Caco-2 (cell line): Measurements from ENCODE around the gene H6PD. TPM values are rescaled to one million over a fixed set of nuclear protein-coding genes. Genes with fewer than 3 reads are reported as not detected.
A peak's percentile ranks its signal among the peaks of the same experiment; 100 is the strongest.

Experiments
- BruUV-seq: library from RNA; stranded (reverse); fragments of 400-500 nt; replicated peaks from 2 replicates; lab custom pipeline; 2021; lab: Mats Ljungman, UMichigan
- CTCF ChIA-PET: fragments of 300-600 bp; sonication (Branson Sonifier 250); formaldehyde crosslinking; loops from one replicate; lab custom pipeline; 2022; ENCODE audit warnings: antibody characterized with exemption; lab: Charles Lee
- POLR2A ChIA-PET: fragments of 300-600 bp; sonication (Branson Sonifier 250); formaldehyde crosslinking; loops from one replicate; lab custom pipeline; 2022; ENCODE audit warnings: antibody characterized with exemption; lab: Charles Lee
- DNase-seq, 2 experiments: peaks; one replicate each; pipeline versions ENCODE4 v3.0.0 to v3.0.0-alpha.2; 2020 to 2022
- H3K27me3 ChIP-seq: replicated peaks from 2 replicates; pipeline ENCODE4 v1.6.0; 2011; ENCODE audit warnings: low read length; ENCODE audit not compliant: control insufficient read depth, insufficient read depth
- H3K36me3 ChIP-seq: 2 replicates; pipeline ENCODE4 v1.5.1; 2011; ENCODE audit warnings: low read length; ENCODE audit not compliant: control insufficient read depth, insufficient read depth
- H3K4me1 ChIP-seq: fragments of 250-450 bp; sonication (Bioruptor Pico); 2 replicates; pipeline ENCODE4 v1.5.1; 2020; ENCODE audit warnings: mild to moderate bottlenecking
- H3K4me3 ChIP-seq: 2 replicates; pipeline ENCODE4 v1.5.1; 2011; ENCODE audit warnings: low read depth, mild to moderate bottlenecking, control low read depth, low read length
- H3K9me3 ChIP-seq: fragments of 250-450 bp; sonication (Bioruptor Pico); 2 replicates; pipeline ENCODE4 v1.5.1; 2020; ENCODE audit warnings: mild to moderate bottlenecking, moderate library complexity
- H3K27ac Mint-ChIP-seq: one replicate; pipeline ENCODE4 v1.8.0; 2022; ENCODE audit warnings: mixed read lengths; ENCODE audit not compliant: unreplicated experiment
- H3K27me3 Mint-ChIP-seq: one replicate; pipeline ENCODE4 v1.8.0; 2022; ENCODE audit warnings: mixed read lengths; ENCODE audit not compliant: insufficient read depth, unreplicated experiment
- H3K36me3 Mint-ChIP-seq: one replicate; pipeline ENCODE4 v1.8.0; 2022; ENCODE audit warnings: mild to moderate bottlenecking, mixed read lengths; ENCODE audit not compliant: insufficient read depth, unreplicated experiment
- H3K4me1 Mint-ChIP-seq: one replicate; pipeline ENCODE4 v1.8.0; 2022; ENCODE audit warnings: low read depth, mixed read lengths; ENCODE audit not compliant: unreplicated experiment
- H3K4me3 Mint-ChIP-seq: one replicate; pipeline ENCODE4 v1.8.0; 2022; ENCODE audit warnings: mild to moderate bottlenecking, moderate library complexity, mixed read lengths; ENCODE audit not compliant: unreplicated experiment
- H3K9me3 Mint-ChIP-seq: one replicate; pipeline ENCODE4 v1.8.0; 2022; ENCODE audit warnings: mixed read lengths; ENCODE audit not compliant: unreplicated experiment
- intact Hi-C: fragments of 100-400 bp; cut with micrococcal nuclease; formaldehyde crosslinking; loops from one replicate; pipeline ENCODE4 v1.10.0; 2022; ENCODE audit not compliant: unreplicated experiment
- total RNA-seq: library from RNA; stranded (reverse); gene quantifications from 2 replicates; pipeline ENCODE4 v1.2.3, GENCODE V29; 2022
- TF ChIP-seq, protein P1 (sequence below), 2 experiments: fragments of 200-600 bp in 1 of 2; IDR thresholded peaks; 1 replicate in 1 of 2; 2 replicates in 1 of 2; pipeline versions ENCODE4 v1.5.1 to v1.8.0; 2011 to 2022; ENCODE audit warnings: antibody characterized with exemption in 1 of 2, control low read depth in 1 of 2, inconsistent platforms in 1 of 2, low read depth in 1 of 2, low read length in 1 of 2, mild to moderate bottlenecking in 1 of 2, moderate library complexity in 1 of 2; ENCODE audit not compliant: insufficient read depth in 1 of 2, severe bottlenecking in 1 of 2, unreplicated experiment in 1 of 2

H6PD gene
- total RNA-seq, 1 experiment from 2014 or later = 13.0 TPM

DNA sequence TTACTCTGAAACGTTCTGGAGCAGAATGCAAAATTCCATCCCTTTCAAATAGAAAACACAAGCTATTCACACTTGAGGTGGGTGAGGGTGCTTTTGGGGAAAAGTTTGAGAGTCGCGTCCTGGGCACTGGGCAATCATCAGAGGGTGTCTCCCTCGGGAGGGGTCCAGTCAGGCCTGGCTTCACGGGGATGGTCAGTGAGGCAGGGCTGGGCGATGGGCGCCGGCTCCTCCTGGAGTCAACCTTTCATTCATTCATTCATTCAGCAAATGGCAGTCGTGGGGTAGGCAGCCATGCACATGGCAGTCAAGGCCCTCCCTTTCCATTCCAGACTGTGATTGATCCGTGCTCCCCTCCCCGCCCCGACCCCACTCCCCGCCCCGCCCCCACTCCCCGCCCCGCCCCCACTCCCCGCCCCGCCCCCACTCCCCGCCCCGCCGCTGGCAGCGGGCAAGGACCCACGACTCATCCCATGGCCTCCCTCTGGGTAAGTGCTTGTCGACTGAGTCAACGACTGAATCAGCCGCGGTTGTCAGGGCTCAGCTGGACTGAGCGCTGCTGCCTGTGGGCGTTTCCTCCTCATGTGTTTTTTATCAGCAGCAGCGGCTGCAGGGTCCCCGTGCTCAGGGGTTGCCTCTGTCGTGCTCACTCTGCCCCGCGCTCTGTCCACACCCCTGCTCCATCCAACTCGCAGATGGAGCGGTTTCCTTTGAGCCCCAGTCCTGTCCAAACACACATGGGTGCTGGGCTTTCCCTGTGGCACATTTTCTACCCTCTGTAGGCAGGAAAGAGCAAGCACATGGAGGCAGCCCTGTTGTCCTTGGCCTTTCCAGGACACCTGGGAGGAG is 45.7 kb downstream of the H6PD start:
- CTCF ChIA-PET = interaction anchor here (0.8 kb wide), 1 partner anchor 13 kb away, joined by 3 read pairs; no protein-coding TSS in a partner anchor
- peaks cover 17% of the 10 kb centered on the region for H3K4me1 Mint-ChIP-seq
- DNase-seq = no peak

GRCh38 chr1:9281071-9281827 is 46.7 kb downstream of the H6PD start:
- Mint-ChIP-seq H3K4me1 (peaks cover 12% of the 10 kb centered on the region), H3K27me3 (no peaks in the 10 kb centered on the region), H3K9me3 (no peaks in the 10 kb centered on the region), H3K4me3 (no peak overlapping the region), H3K36me3 (no peaks in the 10 kb centered on the region), H3K27ac (no peak overlapping the region)
- peaks cover 3% of the 10 kb centered on the region; the same call in 1 of the 2 replicates for H3K9me3 ChIP-seq
- no peak overlapping the region for H3K4me3 ChIP-seq
- ChIA-PET POLR2A (no interaction called here), CTCF (interaction anchor here (1.0 kb wide), 1 partner anchor 293 kb away, joined by 3 read pairs; no protein-coding TSS in a partner anchor)
- no peaks in the 10 kb centered on the region for H3K36me3 ChIP-seq
- TF ChIP-seq, protein P1, sequence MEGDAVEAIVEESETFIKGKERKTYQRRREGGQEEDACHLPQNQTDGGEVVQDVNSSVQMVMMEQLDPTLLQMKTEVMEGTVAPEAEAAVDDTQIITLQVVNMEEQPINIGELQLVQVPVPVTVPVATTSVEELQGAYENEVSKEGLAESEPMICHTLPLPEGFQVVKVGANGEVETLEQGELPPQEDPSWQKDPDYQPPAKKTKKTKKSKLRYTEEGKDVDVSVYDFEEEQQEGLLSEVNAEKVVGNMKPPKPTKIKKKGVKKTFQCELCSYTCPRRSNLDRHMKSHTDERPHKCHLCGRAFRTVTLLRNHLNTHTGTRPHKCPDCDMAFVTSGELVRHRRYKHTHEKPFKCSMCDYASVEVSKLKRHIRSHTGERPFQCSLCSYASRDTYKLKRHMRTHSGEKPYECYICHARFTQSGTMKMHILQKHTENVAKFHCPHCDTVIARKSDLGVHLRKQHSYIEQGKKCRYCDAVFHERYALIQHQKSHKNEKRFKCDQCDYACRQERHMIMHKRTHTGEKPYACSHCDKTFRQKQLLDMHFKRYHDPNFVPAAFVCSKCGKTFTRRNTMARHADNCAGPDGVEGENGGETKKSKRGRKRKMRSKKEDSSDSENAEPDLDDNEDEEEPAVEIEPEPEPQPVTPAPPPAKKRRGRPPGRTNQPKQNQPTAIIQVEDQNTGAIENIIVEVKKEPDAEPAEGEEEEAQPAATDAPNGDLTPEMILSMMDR (IDR thresholded peaks at IDR 0.05; ENCODE audit: insufficient read depth in 1 of 2, low read depth in 1 of 2, low read length in 1 of 2, severe bottlenecking in 1 of 2, unreplicated experiment in 1 of 2) = no peak
- peaks cover 7% of the 10 kb centered on the region; the same call in 1 of the 2 replicates for H3K4me1 ChIP-seq
- intact Hi-C loops = loop anchor here (10.0 kb wide), 1 partner anchor 294 kb away; no protein-coding TSS in a partner anchor
- no peaks in the 10 kb centered on the region for H3K27me3 ChIP-seq
- DNase-seq = no peak
- BruUV-seq = no TSS peak

More for the DNA sequence above, 45.7 kb downstream of the H6PD start:
- intact Hi-C loops = loop anchor here (10.0 kb wide), 1 partner anchor 295 kb away; no protein-coding TSS in a partner anchor
- Mint-ChIP-seq H3K4me3 (no peak overlapping the region), H3K27ac (peak overlapping the region; percentile 74), H3K9me3 (no peaks in the 10 kb centered on the region), H3K27me3 (no peaks in the 10 kb centered on the region), H3K36me3 (no peaks in the 10 kb centered on the region)
- Histone ChIP-seq H3K4me3 (no peak overlapping the region), H3K36me3 (no peaks in the 10 kb centered on the region), H3K9me3 (peaks cover 3% of the 10 kb centered on the region; the same call in 1 of the 2 replicates), H3K27me3 (no peaks in the 10 kb centered on the region), H3K4me1 (peaks cover 7% of the 10 kb centered on the region; the same call in 1 of the 2 replicates)
- POLR2A ChIA-PET = no interaction called here
- TF ChIP-seq, protein P1 (IDR thresholded peaks at IDR 0.05; ENCODE audit: insufficient read depth in 1 of 2, low read depth in 1 of 2, low read length in 1 of 2, severe bottlenecking in 1 of 2, unreplicated experiment in 1 of 2) = no peak
- no TSS peak for BruUV-seq
